Osteocyte (in vitro differentiated cells): ENCODE measurements around the gene CD14. TPM values are rescaled to one million over a fixed set of nuclear protein-coding genes. Genes with fewer than 3 reads are reported as not detected.

ENCODE experiments used
- DNase-seq: peaks from one replicate; pipeline ENCODE4 v3.0.0; 2021; ENCODE audit warnings: mixed read lengths; ENCODE audit not compliant: unreplicated experiment; ENCODE audit errors: extremely low spot score
- H3K27ac Mint-ChIP-seq: one replicate; pipeline ENCODE4 v1.8.0; 2021; ENCODE audit warnings: mild to moderate bottlenecking, mixed read lengths; ENCODE audit not compliant: unreplicated experiment
- H3K27me3 Mint-ChIP-seq: one replicate; pipeline ENCODE4 v1.8.0; 2021; ENCODE audit warnings: mixed read lengths; ENCODE audit not compliant: unreplicated experiment
- H3K36me3 Mint-ChIP-seq: one replicate; pipeline ENCODE4 v1.8.0; 2021; ENCODE audit warnings: mixed read lengths; ENCODE audit not compliant: unreplicated experiment
- H3K4me1 Mint-ChIP-seq: one replicate; pipeline ENCODE4 v1.8.0; 2021; ENCODE audit warnings: mixed read lengths; ENCODE audit not compliant: unreplicated experiment
- H3K4me3 Mint-ChIP-seq: one replicate; pipeline ENCODE4 v1.8.0; 2021; ENCODE audit warnings: mild to moderate bottlenecking, moderate library complexity, mixed read lengths; ENCODE audit not compliant: unreplicated experiment
- H3K9me3 Mint-ChIP-seq: one replicate; pipeline ENCODE4 v1.8.0; 2021; ENCODE audit warnings: mixed read lengths; ENCODE audit not compliant: unreplicated experiment
- total RNA-seq: library from RNA; stranded (reverse); gene quantifications from 2 replicates; pipeline ENCODE4 v1.2.1, GENCODE V29; 2021
- TF ChIP-seq, protein P1 (sequence below): fragments of 200-600 bp; sonication (generic); IDR thresholded peaks from 2 replicates; pipeline ENCODE4 v1.5.0; 2021; ENCODE audit warnings: antibody characterized with exemption, mild to moderate bottlenecking, moderate library complexity

CD14 gene
- total RNA-seq, 1 donor from 2014 or later, result not detected

DNA sequence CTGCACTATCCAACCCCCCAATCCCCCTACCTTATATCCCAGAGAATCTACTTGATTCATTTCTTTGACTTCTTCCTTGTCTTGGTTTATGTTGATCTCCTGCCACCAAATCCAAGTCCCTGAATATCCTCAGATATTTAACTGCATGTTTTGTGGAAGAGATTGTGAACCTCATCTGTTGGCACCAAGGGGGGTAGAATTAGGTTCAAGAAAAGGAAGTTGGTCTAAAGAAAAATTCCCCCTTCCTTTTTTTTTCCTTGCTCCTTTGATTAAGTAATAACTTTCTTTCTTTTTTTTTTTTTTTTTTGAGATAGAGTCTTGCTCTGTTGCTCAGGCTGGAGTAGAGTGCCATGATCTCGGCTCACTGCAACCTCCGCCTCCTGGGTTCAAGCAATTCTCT is 526 bp upstream of the CD14 start:
- H3K4me3 Mint-ChIP-seq, result no peak overlapping the region
- TF ChIP-seq, protein P1, sequence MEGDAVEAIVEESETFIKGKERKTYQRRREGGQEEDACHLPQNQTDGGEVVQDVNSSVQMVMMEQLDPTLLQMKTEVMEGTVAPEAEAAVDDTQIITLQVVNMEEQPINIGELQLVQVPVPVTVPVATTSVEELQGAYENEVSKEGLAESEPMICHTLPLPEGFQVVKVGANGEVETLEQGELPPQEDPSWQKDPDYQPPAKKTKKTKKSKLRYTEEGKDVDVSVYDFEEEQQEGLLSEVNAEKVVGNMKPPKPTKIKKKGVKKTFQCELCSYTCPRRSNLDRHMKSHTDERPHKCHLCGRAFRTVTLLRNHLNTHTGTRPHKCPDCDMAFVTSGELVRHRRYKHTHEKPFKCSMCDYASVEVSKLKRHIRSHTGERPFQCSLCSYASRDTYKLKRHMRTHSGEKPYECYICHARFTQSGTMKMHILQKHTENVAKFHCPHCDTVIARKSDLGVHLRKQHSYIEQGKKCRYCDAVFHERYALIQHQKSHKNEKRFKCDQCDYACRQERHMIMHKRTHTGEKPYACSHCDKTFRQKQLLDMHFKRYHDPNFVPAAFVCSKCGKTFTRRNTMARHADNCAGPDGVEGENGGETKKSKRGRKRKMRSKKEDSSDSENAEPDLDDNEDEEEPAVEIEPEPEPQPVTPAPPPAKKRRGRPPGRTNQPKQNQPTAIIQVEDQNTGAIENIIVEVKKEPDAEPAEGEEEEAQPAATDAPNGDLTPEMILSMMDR, result no peak
- no peak overlapping the region for H3K27ac Mint-ChIP-seq
- DNase-seq, result no peak
- H3K9me3 Mint-ChIP-seq, result no peaks in the 10 kb centered on the region
- H3K4me1 Mint-ChIP-seq, result no peaks in the 10 kb centered on the region
- H3K27me3 Mint-ChIP-seq, result no peaks in the 10 kb centered on the region
- H3K36me3 Mint-ChIP-seq, result no peaks in the 10 kb centered on the region

DNA sequence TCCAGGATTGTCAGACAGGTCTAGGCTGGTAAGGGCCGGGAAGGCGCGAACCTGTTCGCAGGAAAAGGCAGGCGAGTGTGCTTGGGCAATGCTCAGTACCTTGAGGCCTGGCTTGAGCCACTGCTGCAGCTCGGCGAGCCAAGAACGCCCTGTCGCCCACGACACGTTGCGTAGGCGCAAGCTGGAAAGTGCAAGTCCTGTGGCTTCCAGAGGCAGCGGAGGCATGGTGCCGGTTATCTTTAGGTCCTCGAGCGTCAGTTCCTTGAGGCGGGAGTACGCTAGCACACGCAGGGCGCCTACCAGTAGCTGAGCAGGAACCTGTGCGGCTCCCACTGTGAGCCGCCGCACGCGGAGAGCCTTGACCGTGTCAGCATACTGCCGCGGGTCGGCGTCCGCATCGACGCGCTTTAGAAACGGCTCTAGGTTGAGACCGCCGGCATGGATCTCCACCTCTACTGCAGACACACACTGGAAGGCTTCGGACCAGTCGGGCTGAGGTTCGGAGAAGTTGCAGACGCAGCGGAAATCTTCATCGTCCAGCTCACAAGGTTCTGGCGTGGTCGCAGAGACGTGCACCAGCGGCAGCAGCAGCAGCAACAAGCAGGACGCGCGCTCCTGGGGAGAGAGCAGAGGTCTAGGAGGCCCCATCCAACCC is 482 bp downstream of the CD14 start:
- Mint-ChIP-seq H3K27me3 (no peaks in the 10 kb centered on the region), H3K36me3 (no peaks in the 10 kb centered on the region), H3K4me1 (no peaks in the 10 kb centered on the region), H3K27ac (no peak overlapping the region), H3K9me3 (no peaks in the 10 kb centered on the region), H3K4me3 (no peak overlapping the region)
- TF ChIP-seq, protein P1, result no peak
- DNase-seq, result no peak

DNA sequence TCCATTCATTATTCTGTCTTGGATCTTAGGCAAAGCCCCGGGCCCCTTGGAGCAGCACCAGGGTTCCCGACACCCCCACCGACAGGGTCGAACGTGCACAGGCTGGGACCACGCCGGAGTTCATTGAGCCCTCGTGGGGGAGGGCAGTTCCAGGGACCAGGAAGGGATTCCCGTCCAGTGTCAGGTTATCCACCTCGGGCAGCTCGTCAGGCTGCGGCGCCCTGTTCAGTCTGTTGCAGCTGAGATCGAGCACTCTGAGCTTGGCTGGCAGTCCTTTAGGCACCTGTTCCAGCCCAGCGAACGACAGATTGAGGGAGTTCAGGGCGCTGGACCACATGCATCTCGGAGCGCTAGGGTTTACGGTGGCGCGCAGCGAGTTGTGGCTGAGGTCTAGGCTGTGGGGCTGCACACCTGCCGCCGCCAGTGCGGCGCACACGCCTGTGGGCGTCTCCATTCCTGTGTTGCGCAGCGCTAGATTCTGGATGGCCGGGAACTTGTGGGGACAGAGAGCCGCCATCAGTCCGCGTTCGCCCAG is 1.1 kb downstream of the CD14 start:
- H3K4me3 Mint-ChIP-seq, result no peak overlapping the region
- H3K27me3 Mint-ChIP-seq, result no peaks in the 10 kb centered on the region
- H3K4me1 Mint-ChIP-seq, result no peaks in the 10 kb centered on the region
- no peak for DNase-seq
- no peaks in the 10 kb centered on the region for H3K9me3 Mint-ChIP-seq
- H3K36me3 Mint-ChIP-seq, result no peaks in the 10 kb centered on the region
- H3K27ac Mint-ChIP-seq, result no peak overlapping the region
- TF ChIP-seq, protein P1, result no peak

DNA sequence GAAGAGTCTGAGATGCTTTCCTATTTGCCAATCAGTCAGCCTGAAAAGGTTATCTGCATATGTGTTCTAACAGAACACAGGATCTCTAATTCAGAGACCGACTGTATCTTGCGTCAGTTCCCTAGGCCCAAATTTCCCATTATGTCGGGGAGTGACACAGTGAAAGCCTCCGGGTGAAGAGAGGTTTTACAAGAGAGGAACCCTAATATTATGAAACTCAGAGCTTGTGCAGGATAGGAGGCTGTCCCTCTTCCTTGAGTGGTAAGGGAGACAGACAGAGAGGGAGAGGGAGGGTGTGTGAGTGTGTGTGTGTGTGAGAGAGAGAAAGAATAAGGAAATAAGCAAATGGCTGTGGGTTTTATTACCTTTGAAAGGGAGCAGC is 1.9 kb downstream of the CD14 start:
- Mint-ChIP-seq H3K4me3 (no peak overlapping the region), H3K27me3 (no peaks in the 10 kb centered on the region), H3K4me1 (no peaks in the 10 kb centered on the region)

More for the DNA sequence above, 1.9 kb downstream of the CD14 start:
- no peaks in the 10 kb centered on the region for H3K36me3 Mint-ChIP-seq
- no peak for DNase-seq
- H3K9me3 Mint-ChIP-seq, result no peaks in the 10 kb centered on the region
- TF ChIP-seq, protein P1, result no peak
- no peak overlapping the region for H3K27ac Mint-ChIP-seq
